GM21526 (cell line): ENCODE results near the gene ATP11A.

Experiments
- ATAC-seq: cut with Tn5 transposase; IDR thresholded peaks from one replicate; pipeline ENCODE4 v1.9.1; 2021; ENCODE audit warnings: moderate library complexity; ENCODE audit not compliant: unreplicated experiment, low FRiP score

ATP11A gene

GRCh38 chr13:112896736-112897602, 207.1 kb downstream of the ATP11A start:
- no peak for ATAC-seq

GRCh38 chr13:112897603-112897955, 207.7 kb downstream of the ATP11A start:
- no peak for ATAC-seq

GRCh38 chr13:112897956-112898620, 208.2 kb downstream of the ATP11A start:
- ATAC-seq, result no peak

- no peak for ATAC-seq
These were observed 208.9 kb downstream of the ATP11A start for GRCh38 chr13:112898621-112899280.

- ATAC-seq, result no peak
These were observed 209.7 kb downstream of the ATP11A start for GRCh38 chr13:112899281-112900225.

GRCh38 chr13:112900226-112900600, 210.4 kb downstream of the ATP11A start:
- ATAC-seq, result no peak

- no peak for ATAC-seq
These were observed 210.9 kb downstream of the ATP11A start for GRCh38 chr13:112900691-112901091.

GRCh38 chr13:112902101-112902651, 212.3 kb downstream of the ATP11A start:
- no peak for ATAC-seq

GRCh38 chr13:112902669-112903068, 212.8 kb downstream of the ATP11A start:
- no peak for ATAC-seq

- ATAC-seq, result no peak
These were observed 213.3 kb downstream of the ATP11A start for GRCh38 chr13:112903071-112903577.

- ATAC-seq, result no peak
These were observed 213.9 kb downstream of the ATP11A start for GRCh38 chr13:112903606-112904195.

- no peak for ATAC-seq
These were observed 214.7 kb downstream of the ATP11A start for GRCh38 chr13:112904436-112904960.

- no peak for ATAC-seq
These were observed 215.2 kb downstream of the ATP11A start for GRCh38 chr13:112905086-112905485.

GRCh38 chr13:112905619-112905989, 215.8 kb downstream of the ATP11A start:
- ATAC-seq, result no peak

GRCh38 chr13:112905990-112906641, 216.3 kb downstream of the ATP11A start:
- ATAC-seq, result no peak

GRCh38 chr13:112907286-112907685, 217.4 kb downstream of the ATP11A start:
- no peak for ATAC-seq

- no peak for ATAC-seq
These were observed 218.1 kb downstream of the ATP11A start for GRCh38 chr13:112907871-112908331.

- no peak for ATAC-seq
These were observed 218.5 kb downstream of the ATP11A start for GRCh38 chr13:112908342-112908741.

- no peak for ATAC-seq
These were observed 220.2 kb downstream of the ATP11A start for GRCh38 chr13:112910016-112910415.
